T-helper 17 cell (primary cell): Measurements from ENCODE around the gene ZMAT5. TPM values are rescaled to one million over a fixed set of nuclear protein-coding genes. Genes with fewer than 3 reads are reported as not detected.
A peak's percentile ranks its signal among the peaks of the same experiment; 100 is the strongest.

ENCODE experiments used
- ATAC-seq: fragments of 150-1000 bp; cut with Tn5 transposase; 2 replicates; pipeline ENCODE4 v1.10.0; 2021; ENCODE audit warnings: mild to moderate bottlenecking, moderate library complexity
- DNase-seq, 3 donors: peaks; one replicate each; pipeline versions ENCODE4 v3.0.0 to v3.0.0-alpha.2; 2020 to 2021
- H3K9me3 ChIP-seq: one replicate; pipeline ENCODE4 v1.7.0; 2013; ENCODE audit warnings: low read length, mild to moderate bottlenecking; ENCODE audit not compliant: control insufficient read depth, poor library complexity, severe bottlenecking
- H3K27ac Mint-ChIP-seq: one replicate; pipeline ENCODE4 v1.8.0; 2022; ENCODE audit warnings: mild to moderate bottlenecking, moderate library complexity, mixed read lengths
- H3K27me3 Mint-ChIP-seq: one replicate; pipeline ENCODE4 v1.8.0; 2022; ENCODE audit warnings: mixed read lengths
- H3K36me3 Mint-ChIP-seq: one replicate; pipeline ENCODE4 v1.8.0; 2022; ENCODE audit warnings: low read depth, mixed read lengths
- H3K4me1 Mint-ChIP-seq: one replicate; pipeline ENCODE4 v1.8.0; 2022; ENCODE audit warnings: mild to moderate bottlenecking, mixed read lengths
- H3K4me3 Mint-ChIP-seq: one replicate; pipeline ENCODE4 v1.8.0; 2022; ENCODE audit warnings: mild to moderate bottlenecking, moderate library complexity, mixed read lengths
- total RNA-seq, 4 donors: library from RNA in 2 of 4; stranded (reverse) in 2 of 4; gene quantifications; one replicate each; pipeline ENCODE4 v1.2.3 and lab custom pipeline; 2022 to 2026

Gene ZMAT5
- total RNA-seq, 2 donors from 2014 or later: 11.8 to 14.2 TPM

GRCh38 chr22:29780748-29781676 is 14.2 kb upstream of the ZMAT5 start:
- H3K27ac Mint-ChIP-seq: peak overlapping the region; percentile 44
- ATAC-seq (no peak), DNase-seq (no peak)
- no peaks in the 10 kb centered on the region for H3K9me3 ChIP-seq
- peaks cover 7% of the 10 kb centered on the region for H3K4me1 Mint-ChIP-seq
- no peaks in the 10 kb centered on the region for H3K36me3 Mint-ChIP-seq
- no peak overlapping the region for H3K4me3 Mint-ChIP-seq
- H3K27me3 Mint-ChIP-seq: no peaks in the 10 kb centered on the region

GRCh38 chr22:29780220-29780619 is 13.4 kb upstream of the ZMAT5 start:
- no peak for ATAC-seq
- no peak overlapping the region for H3K4me3 Mint-ChIP-seq
- no peaks in the 10 kb centered on the region for H3K27me3 Mint-ChIP-seq
- H3K9me3 ChIP-seq: no peaks in the 10 kb centered on the region
- H3K36me3 Mint-ChIP-seq: no peaks in the 10 kb centered on the region
- H3K4me1 Mint-ChIP-seq: peaks cover 6% of the 10 kb centered on the region
- peak overlapping the region; percentile 29 for H3K27ac Mint-ChIP-seq
- DNase-seq: no peak

DNA sequence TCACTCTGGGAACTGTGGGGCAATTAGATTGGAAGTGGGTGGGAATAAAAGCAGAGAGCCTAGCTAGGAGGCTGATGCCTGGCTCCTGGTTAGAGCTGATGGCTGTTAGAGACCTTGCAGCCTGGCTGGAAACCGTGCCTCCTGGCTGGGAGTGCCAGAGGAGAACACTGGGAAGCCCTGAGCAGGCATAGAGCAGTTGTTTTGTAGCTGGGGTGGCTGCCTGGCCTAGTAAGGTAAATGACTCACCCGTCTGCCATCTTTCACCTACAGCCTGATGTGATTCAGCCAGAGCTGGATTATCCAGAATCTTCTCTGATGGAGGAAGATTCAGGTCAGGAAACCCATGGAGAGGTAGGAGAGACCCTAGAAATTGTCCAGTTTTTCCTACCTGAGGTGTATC is 6.4 kb upstream of the ZMAT5 start:
- no peak overlapping the region for H3K4me3 Mint-ChIP-seq
- ATAC-seq (no peak), DNase-seq (no peak)
- no peak overlapping the region for H3K27ac Mint-ChIP-seq
- H3K36me3 Mint-ChIP-seq: peaks cover 5% of the 10 kb centered on the region
- H3K9me3 ChIP-seq: no peaks in the 10 kb centered on the region
- no peaks in the 10 kb centered on the region for H3K27me3 Mint-ChIP-seq
- H3K4me1 Mint-ChIP-seq: peaks cover 9% of the 10 kb centered on the region

DNA sequence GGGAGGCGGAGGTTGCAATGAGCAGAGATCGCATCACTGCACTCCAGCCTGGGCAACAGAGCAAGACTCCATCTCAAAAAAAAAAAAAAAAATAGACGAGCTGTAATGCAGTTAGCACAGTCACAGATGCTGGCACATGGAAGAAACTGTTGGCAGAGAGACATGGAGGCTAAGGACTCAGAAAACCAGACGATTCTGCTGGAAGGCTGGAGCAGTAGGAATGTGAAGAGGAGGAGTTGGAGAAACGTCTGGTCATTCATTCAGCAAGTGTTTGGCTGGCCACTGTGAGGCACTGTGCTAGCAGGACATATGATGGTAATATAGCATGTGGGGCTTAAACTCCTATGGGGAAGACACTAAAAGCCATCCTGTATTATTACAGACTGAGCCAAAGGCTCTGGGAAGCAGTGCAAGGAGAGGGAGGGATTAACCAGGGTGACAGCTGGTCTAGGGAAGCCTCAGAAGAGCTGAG is 5.4 kb upstream of the ZMAT5 start:
- H3K27ac Mint-ChIP-seq: peak overlapping the region; percentile 47
- H3K4me1 Mint-ChIP-seq: peaks cover 17% of the 10 kb centered on the region
- DNase-seq: no peak
- no peak for ATAC-seq
- H3K4me3 Mint-ChIP-seq: no peak overlapping the region
- peaks cover 5% of the 10 kb centered on the region for H3K36me3 Mint-ChIP-seq
- no peaks in the 10 kb centered on the region for H3K9me3 ChIP-seq
- H3K27me3 Mint-ChIP-seq: no peaks in the 10 kb centered on the region

DNA sequence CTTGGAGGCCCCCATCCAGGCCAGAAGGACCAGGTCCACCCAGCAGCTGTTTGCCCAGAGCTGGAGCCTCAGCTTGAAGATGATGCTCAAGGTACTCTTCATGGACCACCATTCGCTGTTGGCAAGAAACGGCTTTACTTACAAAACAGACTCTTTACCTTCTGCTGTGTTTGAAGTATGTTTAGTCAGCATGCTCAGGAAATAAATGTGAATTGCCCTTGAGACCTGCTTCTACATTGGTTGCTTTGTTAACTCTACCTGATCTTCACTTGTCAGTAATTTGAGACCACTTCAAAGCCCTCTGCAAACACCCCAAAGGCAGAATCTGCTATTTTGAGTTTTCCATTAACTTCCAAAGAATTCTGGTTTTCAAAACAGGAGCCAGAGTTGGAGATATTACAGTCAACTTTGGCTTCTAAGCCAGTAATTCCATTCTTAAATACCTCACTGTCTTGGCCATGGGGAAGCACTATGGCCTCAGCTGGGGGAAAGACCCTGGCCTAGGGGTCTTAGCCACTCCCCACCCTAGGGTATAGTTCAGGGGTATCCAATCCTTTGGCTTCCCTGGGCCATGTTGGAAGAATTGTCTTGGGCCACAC is 3.0 kb upstream of the ZMAT5 start:
- H3K9me3 ChIP-seq: no peaks in the 10 kb centered on the region
- peaks cover 31% of the 10 kb centered on the region for H3K4me1 Mint-ChIP-seq
- DNase-seq: no peak
- no peak overlapping the region for H3K27ac Mint-ChIP-seq
- H3K27me3 Mint-ChIP-seq: no peaks in the 10 kb centered on the region
- H3K36me3 Mint-ChIP-seq: peaks cover 5% of the 10 kb centered on the region
- ATAC-seq: no peak
- H3K4me3 Mint-ChIP-seq: no peak overlapping the region

- peaks cover 31% of the 10 kb centered on the region for H3K4me1 Mint-ChIP-seq
- no peak for DNase-seq
- H3K27ac Mint-ChIP-seq: peak overlapping the region; percentile 98
- H3K36me3 Mint-ChIP-seq: peaks cover 5% of the 10 kb centered on the region
- no peak for ATAC-seq
- peak overlapping the region; percentile 98 for H3K4me3 Mint-ChIP-seq
- no peaks in the 10 kb centered on the region for H3K27me3 Mint-ChIP-seq
- no peaks in the 10 kb centered on the region for H3K9me3 ChIP-seq
These were observed 1.4 kb upstream of the ZMAT5 start for GRCh38 chr22:29768052-29768693.

DNA sequence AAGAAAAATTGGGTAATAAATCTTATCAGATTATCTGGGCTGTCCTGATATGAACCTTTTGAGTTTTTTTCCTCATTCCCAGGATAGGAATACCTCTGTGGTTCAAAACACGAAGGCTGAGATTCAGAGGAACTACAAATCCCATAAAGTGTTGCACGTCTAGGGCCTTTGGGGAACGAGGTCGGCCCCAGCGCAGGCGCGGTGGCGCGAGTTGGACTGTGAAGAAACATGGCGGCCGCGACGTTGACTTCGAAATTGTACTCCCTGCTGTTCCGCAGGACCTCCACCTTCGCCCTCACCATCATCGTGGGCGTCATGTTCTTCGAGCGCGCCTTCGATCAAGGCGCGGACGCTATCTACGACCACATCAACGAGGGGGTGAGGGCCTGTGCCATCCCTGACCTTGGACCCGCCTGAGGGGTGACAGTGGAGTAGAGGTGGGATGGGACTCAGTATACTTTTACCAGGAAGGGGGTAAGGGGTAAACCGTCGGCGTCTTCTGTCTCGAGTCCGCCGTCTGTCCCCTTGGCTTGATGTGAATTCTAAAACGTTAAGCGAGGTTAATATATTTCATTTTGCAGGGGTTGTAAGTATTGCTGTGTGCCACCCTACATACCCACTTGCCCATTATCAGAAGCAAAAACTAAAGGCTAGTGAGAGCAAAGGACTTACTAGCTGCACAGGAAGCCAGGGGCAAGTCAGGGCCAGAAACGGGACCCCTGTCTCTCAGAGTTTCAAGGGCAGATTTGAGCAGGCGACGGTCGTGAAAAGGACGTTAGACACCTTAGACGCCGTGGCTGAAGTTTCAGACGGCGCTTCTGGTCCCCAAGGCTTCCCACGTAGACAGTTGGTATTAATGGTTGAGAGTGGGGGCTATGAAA is 604 bp upstream of the ZMAT5 start, which contains the start of gene UQCR10:
TSS of gene UQCR10 (plus strand) at position 199 of the 881 bp plus-strand sequence. CDS start at position 229, 30 bp downstream.
- Mint-ChIP-seq H3K36me3 (peaks cover 4% of the 10 kb centered on the region), H3K27ac (peak within 1 kb of the TSS; percentile 98), H3K4me1 (peaks cover 31% of the 10 kb centered on the region), H3K27me3 (no peaks in the 10 kb centered on the region), H3K4me3 (peak within 1 kb of the TSS; percentile 98)
- peak; percentile 86 to 90 (median 88) for DNase-seq
- peak; percentile 85 for ATAC-seq
- H3K9me3 ChIP-seq: no peaks in the 10 kb centered on the region

- peak overlapping the region; percentile 98 for H3K27ac Mint-ChIP-seq
- peaks cover 28% of the 10 kb centered on the region for H3K4me1 Mint-ChIP-seq
- ATAC-seq: no peak
- H3K36me3 Mint-ChIP-seq: no peaks in the 10 kb centered on the region
- H3K9me3 ChIP-seq: no peaks in the 10 kb centered on the region
- peak overlapping the region; percentile 98 for H3K4me3 Mint-ChIP-seq
- peak in 1 of 3 donors; percentile 8 for DNase-seq
- H3K27me3 Mint-ChIP-seq: no peaks in the 10 kb centered on the region
These were observed 739 bp downstream of the ZMAT5 start for GRCh38 chr22:29765905-29766631.

- H3K9me3 ChIP-seq: no peaks in the 10 kb centered on the region
- DNase-seq: no peak
- Mint-ChIP-seq H3K4me3 (no peak overlapping the region), H3K27me3 (no peaks in the 10 kb centered on the region), H3K4me1 (peaks cover 17% of the 10 kb centered on the region), H3K36me3 (no peaks in the 10 kb centered on the region), H3K27ac (no peak overlapping the region)
- ATAC-seq: no peak
These were observed 4.5 kb downstream of the ZMAT5 start for GRCh38 chr22:29762263-29762662.

GRCh38 chr22:29758959-29759358 is 7.8 kb downstream of the ZMAT5 start:
- Mint-ChIP-seq H3K36me3 (no peaks in the 10 kb centered on the region), H3K27ac (no peak overlapping the region), H3K4me3 (no peak overlapping the region), H3K4me1 (peaks cover 4% of the 10 kb centered on the region), H3K27me3 (no peaks in the 10 kb centered on the region)
- ATAC-seq: no peak
- no peaks in the 10 kb centered on the region for H3K9me3 ChIP-seq
- DNase-seq: no peak

GRCh38 chr22:29758068-29758622 is 8.7 kb downstream of the ZMAT5 start:
- H3K27me3 Mint-ChIP-seq: no peaks in the 10 kb centered on the region

GRCh38 chr22:29757096-29757495 is 9.7 kb downstream of the ZMAT5 start:
- no peak overlapping the region for H3K27ac Mint-ChIP-seq
- peaks cover 7% of the 10 kb centered on the region for H3K4me1 Mint-ChIP-seq
- no peaks in the 10 kb centered on the region for H3K36me3 Mint-ChIP-seq
- no peaks in the 10 kb centered on the region for H3K9me3 ChIP-seq
- no peaks in the 10 kb centered on the region for H3K27me3 Mint-ChIP-seq
- DNase-seq (no peak), ATAC-seq (no peak)
- H3K4me3 Mint-ChIP-seq: no peak overlapping the region

More at GRCh38 chr22:29758068-29758622, 8.7 kb downstream of the ZMAT5 start:
- H3K36me3 Mint-ChIP-seq: no peaks in the 10 kb centered on the region
- peaks cover 4% of the 10 kb centered on the region for H3K4me1 Mint-ChIP-seq
- no peak overlapping the region for H3K27ac Mint-ChIP-seq
- no peaks in the 10 kb centered on the region for H3K9me3 ChIP-seq
- H3K4me3 Mint-ChIP-seq: no peak overlapping the region
- DNase-seq (no peak), ATAC-seq (no peak)
